DMS153 treated with DMSO at 0.1 percent for 48 hours (cell line): ENCODE measurements around the gene CHTF18.
A peak's percentile ranks its signal among the peaks of the same experiment; 100 is the strongest.
"Not testable (repeated sequence)": the region's sequence is repeated elsewhere in the genome, so short reads cannot be mapped to it uniquely, and the experiment has no call there.

ENCODE experiments used
- DNase-seq: peaks from one replicate; lab custom pipeline; 2025; ENCODE audit not compliant: unreplicated experiment; lab: John Stamatoyannopoulos, UW

Gene CHTF18

DNA sequence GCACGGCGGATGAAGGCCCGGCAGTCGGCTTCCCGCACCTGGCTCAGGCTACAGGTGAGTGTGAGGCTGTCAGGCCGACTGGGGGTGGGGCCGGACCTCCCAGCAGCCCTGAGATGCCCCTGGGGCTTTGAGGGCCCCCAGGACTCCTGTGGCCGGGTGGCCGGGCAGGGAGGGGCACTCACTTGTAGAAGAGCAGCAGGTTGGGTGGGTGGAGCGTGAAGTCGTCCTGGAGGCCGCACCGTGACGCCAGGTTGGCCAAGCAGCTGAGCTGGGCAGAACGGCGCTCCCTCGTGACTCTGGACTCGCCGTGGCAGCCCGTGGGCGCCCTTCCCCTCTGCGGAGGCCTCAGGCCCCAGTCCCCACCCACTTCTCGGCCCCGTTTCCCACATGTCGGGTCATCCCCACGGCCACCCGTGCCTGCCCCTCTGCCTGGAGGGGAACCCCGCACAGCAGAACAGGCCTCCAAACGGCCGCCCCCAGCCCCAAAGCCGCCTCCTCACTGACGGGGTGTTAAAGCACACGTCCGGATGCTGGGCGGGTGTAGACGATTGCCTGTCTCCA lies 13.1 kb upstream of the CHTF18 start:
- no peak for DNase-seq

DNA sequence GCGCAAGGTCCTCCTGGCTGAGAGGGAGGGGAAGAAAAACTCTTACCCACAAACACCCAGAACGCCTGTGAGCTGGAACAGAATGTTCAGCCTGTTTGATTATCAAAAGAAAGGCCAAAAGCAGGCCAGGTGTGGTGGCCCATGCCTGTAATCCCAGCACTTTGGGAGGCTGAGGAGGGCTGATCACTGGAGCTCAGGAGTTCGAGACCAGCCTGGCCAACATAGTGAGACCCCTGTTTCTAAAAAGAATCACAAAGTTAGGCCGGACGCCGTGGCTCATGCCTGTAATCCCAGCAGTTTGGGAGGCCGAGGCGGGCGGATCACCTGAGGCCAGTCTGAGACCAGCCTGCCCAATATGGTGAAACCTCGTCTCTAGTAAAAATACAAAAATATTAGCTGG lies 12.1 kb upstream of the CHTF18 start:
- not testable (repeated sequence) for DNase-seq

DNA sequence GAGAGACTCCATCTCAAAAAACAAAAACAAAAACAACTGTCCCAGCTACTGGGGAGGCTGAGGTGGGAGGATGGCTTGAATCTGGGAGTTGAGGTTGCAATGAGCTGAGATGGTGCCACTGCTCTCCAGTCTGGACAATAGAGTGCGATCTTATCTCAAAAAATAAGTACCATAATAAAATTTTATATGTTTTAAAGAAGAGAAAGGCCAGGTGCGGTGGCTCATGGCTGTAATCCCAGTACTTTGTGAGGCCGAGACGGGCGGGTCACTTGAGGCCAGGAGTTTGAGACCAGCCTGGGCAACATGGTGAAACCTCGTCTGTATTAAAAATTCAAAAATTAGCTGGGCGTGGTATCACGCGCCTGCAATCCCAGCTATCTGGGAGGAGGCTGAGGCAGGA lies 11.6 kb upstream of the CHTF18 start:
- DNase-seq: peak; percentile 16

DNA sequence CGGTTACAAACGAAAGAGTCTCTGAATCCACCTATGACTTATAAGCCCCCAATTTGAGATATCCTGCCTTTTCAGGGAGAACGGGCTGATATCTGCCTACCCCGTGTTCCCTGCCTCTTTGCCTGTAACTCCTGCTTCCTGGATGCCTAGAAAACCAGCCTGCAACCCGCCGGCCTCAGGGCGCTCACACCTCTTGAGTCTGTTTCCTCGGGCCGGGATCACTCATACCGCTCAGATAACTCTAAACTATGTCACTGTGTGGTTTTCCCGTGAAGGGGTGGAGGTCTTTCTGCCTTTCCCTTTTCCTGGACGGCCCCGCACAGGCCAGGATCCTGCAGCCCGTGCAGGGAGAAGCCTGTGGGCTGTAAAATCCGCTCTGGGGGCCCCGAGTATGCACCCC lies 10.6 kb upstream of the CHTF18 start:
- peak; percentile 9 for DNase-seq

DNA sequence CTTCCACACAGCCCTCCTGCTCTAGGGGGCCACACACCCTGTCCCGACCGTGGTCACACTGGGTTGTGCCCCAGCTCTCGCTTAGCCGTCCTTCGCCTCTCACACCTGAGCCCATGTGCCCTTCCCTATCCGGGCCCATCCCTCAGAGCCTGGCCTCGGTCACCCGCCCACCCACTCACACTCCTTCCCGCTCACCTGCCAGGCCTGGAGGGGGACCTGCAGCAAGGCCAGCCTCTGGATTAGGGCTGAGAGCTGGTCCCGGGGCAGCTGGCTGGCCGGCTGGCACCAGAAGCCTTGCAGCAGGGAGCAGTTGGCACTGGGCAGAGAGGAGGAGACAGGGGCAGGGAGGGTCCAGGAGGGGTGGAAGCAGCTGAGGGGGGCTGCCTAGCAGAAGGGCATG lies 10.0 kb upstream of the CHTF18 start:
- DNase-seq: no peak

DNA sequence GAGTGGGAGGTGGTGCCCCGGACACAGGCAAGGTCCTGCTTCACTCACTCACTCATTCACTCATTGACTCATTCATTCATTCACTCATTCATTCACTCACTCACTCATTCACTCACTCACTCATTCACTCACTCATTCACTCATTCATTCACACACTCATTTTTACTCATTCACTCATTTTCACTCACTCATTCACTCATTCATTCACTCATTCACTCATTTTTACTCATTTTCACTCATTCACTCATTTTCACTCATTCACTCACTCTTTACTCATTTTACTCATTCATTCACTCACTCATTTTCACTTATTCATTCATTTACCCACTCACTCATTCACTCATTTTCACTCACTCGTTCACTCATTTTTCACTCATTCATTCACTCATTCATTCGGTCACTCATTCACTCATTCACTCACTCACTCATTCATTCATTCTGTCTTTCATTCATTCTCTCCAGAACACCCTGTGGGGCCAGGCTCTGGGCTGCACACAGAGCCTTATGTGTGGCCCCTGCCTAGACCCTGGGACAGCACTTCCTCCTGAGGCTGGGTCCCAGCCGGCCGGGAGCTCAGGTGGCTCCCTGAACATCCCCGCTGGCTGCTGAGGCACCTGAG lies 9.4 kb upstream of the CHTF18 start:
- no peak for DNase-seq

DNA sequence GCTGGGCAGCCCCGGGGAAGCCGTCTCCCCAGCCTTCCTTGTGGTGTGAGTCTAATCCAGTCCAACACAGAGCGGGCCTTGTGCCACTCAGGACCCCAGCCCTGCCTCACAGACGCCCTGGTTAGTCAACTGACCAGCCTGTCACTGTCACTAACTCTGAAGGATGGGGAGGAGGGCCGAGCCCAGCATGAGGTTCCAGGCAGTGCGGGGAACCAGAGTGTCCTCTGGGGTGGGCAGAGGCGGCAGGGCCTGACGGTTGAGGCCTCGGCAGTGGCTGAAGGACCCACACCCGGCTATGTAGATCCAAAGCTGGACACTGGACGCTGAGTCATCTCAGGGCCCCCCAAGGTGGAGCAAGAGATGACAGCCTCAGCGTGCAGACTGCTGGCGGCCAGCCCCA lies 8.9 kb upstream of the CHTF18 start:
- no peak for DNase-seq

DNA sequence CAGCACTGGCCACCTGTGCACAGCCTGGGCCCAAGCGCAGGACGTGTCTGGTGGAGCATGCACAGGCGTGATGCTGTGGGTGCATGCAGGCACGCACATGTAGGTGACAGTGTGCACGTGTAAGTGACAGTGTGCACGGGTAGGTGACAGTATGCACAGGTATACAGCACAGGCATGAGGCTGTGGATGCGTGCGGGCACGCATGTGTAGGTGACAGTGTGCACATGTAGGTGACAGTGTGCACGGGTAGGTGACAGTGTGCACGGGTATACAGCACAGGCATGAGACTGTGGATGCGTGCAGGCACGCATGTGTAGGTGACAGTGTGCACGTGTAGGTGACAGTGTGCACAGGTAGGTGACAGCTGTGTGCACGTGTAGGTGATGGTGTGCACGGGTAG lies 8.1 kb upstream of the CHTF18 start:
- DNase-seq: no peak

DNA sequence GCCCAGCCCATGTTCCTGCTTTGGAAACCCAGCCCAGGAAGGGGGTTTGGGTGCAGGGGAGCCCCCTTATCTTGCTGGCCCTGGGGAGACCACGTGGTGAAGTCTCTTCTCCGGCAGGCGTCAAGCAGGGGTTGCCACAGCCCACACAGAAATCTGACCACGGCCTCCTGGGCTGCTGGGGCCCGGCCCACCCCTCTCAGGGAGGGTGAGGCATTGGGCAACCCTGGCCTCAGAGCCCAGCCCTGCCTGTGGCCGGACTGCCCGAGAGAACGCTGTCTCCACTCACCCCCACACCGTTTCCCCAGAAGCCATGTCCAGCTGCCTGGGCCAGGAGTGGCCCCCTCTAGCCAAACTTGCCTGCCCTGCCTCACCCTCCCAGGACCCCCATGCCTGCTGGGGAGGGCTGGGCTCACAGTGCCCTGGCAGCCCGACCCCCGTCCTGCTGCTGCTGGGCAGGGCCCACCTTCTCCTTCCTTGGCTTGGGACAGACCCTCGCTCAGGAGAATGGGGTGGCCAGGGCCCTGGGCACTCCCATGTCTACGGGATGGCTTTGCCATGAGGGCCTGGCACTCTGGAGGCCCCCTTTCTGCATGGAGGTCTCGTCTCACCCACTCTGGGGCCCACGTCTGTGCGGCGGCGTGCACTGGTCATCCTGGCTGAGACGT lies 6.9 kb upstream of the CHTF18 start:
- DNase-seq: no peak

DNA sequence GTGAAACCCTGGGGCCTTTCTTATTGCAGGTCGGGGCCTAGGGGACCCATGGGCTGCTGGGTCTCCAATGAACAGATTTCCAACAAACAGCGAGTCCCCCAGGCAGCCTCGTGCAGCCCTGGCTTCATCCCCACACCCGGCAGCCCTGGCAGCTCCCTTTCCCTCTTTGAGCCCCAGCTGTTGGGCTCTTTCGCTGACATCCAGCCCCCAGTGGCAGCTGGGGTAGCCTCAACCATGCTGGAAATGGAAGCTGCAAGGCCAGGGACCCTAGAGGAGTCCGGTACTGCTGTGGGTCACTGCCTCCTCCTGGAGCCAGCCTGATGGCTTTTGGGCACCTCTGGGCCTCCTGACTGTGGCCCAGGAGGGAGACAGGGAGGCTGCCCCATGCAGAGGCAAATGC lies 6.2 kb upstream of the CHTF18 start:
- DNase-seq: no peak

DNA sequence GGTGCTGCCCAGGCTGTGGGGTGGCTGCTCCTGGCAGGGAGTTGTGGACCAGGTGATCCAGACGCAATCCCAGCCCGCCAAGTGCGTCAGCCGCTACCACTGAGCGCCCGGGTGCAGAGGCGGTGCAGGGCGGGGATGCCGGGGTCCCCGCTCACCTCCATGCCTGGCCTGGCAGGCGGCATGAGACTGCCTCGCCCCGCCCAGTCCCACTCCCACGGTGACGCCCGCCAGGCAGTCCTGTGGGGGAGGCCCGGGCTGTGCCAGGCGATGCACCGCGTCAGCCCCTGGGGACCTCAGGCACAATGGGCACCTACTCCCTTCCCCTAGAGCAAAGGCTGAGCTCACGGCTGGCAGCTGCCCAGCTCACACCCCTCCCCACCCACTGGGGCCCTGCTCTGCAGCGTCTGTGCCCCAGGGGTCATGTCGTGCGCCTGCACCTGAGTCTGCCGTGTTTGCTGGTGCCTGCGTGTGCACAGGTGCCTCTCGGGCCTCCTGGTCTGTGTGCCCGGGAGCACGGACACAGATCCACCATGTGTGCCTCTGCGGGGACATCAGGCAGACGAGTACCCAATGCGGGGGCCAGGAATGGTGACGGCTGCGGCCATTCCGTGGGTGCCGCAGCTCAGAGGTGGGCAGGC lies 5.5 kb upstream of the CHTF18 start:
- DNase-seq: peak; percentile 76

DNA sequence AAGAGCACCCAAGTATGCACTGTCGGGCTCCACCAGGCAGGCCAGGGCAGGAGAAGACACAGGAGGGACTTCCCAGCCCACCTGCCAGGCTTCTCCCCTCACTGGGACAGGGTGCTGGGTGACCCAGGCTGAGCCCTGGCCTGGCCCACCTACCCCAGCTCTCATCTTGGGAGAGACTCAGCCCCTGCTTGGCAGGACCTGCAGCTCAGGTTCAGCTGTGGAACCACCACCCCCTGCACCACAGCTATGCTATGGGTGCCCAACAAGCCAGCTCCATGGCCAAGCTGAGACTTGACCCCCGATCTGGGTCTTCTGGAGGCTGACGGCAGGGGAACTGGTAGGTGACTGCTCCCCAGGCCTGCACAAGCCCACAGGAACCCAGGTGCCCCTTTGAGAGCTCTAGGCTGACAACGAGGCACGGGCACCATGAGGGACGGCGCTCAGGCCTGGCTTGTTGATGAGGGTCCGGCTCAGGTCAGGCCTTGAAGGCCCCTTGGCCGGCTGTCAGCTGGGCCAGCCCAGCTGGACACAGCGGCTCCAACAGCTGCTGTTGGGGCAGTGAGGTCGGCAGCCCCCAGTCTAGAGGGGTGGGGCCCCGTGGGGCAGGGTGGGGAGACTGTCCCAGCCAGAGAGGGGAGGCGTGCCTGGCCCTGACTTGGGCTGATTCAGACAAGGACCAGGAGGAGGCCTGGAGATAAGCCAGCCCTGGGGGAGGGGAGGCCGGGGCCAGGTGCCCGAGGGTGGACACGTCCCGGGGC lies 4.8 kb upstream of the CHTF18 start:
- DNase-seq: no peak

DNA sequence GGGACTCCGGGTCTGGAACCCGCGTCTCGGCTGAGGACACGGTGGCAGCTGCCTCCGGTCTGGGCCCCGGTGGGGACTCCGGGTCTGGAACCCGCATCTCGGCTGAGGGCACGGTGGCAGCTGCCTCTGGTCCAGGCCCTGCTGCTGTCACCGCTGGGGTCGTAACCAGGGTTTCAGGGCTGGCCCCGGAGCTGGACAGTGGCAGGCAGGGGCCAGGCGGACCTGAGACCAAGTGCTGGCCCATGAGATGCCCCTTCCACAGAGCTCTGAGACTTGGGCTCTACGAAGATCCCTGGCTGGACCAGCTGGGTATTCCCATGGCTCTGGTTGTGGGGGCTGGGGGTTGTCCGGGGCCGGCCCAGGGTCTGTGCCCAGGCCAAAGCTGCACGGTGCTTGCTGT lies 4.0 kb upstream of the CHTF18 start:
- no peak for DNase-seq

DNA sequence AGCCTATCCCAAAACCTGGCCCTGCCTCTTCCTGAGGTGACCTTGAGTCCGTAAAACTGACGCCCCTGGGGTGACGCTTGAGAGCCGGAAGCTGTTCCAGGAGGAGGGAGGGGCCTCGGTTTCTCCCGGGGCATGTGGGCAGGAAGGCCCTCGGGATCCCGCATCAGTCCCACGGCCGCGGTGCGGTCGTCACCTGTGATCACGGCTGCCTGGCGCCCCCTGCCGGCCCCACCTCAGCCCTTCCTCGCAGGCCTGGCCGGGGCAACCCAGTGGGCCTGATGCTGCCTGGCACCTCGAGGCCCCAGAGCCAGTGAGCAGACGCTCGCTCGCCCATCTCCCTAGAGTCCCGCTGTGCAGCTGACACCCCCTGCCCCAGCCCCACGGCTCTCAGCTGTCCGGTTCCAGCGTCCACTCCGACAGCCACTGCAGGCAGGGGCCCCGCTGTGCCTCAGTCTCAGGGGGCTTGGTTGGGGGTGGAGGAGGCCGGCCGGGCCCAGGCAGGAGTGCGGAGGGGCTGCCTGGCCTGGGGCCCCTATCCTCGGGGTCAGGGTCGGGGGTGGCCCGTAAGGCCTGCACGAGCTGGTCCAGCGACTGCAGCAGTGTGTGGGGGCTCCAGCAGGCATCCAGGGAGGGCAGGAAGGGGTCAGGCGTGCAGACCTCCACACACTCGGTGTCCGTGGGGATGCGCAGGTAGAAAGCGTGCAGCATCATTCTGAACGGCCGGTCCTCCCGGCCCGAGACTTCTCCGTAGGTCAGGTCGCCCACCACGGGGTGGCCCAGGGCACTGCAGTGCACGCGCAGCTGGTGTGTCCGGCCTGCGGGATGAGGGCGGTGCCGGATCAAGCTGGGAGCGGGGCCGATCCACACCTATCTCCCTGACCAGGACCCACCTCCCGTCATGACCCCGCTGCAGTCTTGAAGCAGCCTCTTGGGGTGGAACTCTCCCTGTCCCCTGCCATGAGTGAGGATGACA lies 2.6 kb upstream of the CHTF18 start:
- DNase-seq: peak; percentile 36

DNA sequence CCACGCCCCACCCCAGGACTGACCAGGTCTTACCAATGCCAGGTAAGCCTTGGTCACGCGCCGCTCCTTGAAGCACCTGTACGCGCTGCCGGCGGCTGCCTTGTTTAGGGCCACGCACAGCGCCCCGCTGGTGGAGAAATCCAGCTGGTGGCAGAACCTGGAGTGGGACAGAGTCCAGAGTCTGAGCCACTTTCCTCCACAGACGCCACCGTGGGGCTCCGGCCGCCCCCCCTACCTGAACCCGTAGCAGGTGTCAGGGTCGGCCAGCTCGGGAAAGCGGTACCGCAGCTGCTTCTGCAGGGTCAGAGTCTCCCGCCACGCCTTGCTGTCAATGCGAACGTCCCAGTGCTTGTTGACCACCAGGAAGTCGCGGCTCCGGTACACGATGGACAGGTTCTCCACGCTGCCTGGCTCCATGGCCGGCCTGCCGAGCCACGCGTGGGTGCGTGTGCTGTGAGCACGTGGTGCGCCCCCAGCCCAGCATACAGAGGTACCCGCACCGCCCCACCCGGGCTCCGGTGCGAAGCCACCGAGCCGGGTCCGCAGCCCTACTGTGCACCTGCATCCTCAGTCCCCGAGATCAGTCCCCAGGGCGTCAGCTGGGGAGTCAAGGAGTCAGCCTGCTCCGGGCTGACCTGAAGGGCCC lies 976 bp upstream of the CHTF18 start:
- DNase-seq: no peak

DNA sequence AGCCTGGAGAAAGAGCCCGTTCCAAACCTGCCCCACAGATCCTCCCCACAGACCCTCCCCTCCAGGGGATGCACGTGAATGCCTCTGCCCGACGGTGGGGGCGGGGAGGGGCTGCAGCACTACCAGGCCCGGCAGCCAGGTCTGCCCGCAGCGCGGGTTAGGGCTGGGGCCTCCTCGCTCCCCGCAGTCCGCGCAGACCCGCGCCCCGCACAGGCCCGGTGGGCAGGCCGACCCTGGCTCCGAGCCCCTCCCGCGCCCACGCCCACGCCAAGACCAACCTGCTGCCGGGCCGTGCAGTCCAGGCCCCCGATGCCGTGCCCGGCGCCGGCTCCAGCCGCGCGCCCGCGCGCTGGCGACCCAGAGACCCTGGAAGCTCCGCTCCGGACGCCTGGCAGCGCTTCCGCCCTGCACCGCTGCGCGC lies 432 bp upstream of the CHTF18 start, which contains the start of gene RPUSD1:
TSS of gene RPUSD1 (minus strand) at position 404 of the 421 bp plus-strand sequence. CDS start 644 bp downstream, outside the sequence.
- DNase-seq: no peak

DNA sequence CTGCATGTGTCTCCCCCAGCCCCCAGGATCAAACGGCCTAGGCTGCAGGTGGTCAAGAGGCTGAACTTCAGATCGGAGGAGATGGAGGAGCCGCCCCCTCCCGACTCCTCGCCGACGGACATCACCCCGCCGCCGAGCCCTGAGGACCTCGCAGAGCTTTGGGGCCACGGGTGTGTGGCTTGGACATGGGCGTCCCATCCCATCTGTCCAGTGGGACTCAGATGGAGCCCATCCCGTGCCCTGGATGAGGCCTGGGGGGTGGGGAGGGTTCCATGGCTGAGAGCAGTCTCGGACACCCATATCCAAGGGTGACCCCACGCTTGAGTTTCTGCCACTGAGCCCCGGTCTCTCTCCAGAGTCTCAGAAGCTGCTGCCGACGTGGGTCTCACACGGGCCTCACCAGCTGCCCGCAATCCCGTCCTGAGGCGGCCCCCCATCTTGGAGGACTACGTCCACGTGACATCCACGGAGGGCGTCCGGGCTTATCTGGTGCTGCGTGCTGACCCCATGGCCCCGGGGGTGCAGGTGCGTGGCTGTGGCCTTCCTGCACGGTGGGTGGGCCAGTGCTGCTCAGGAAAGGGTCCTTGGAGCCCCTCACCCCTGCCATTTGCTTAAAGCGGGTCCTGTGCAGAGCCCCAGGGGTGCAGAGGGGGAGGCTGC lies 901 bp downstream of the CHTF18 start:
- no peak for DNase-seq

DNA sequence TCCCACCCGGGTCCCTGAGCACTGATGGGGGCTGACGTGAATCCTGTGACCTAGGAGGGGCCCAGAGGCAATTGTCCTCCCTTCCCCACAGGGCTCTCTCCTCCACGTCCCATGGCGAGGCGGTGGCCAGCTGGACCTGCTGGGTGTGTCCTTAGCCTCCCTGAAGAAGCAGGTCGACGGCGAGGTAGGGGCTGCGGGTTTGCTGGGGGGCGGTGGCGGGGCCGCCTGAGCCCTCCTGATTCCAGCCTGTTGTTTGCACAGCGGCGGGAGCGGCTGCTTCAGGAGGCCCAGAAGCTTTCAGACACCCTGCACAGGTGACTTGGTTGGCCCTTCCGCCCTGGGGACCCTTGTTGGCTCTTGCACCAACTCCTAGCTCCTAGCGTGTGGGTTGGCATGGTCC lies 1.7 kb downstream of the CHTF18 start:
- DNase-seq: no peak

DNA sequence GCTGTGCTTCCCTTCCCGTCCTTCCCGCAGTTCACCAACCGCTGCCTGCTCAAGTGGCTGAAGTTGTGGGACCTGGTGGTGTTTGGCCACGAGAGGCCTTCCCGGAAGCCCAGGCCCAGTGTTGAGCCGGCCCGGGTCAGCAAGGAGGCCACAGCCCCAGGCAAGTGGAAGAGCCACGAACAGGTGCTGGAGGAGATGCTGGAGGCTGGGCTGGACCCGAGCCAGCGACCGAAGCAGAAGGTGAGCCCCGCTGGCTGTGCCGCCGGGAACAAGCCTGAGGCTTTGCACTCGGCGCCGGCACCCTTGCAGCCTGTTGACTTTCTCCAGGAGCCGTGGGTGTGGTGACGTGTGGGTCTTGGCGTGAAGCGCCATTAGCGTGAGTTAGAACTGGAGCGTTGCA lies 2.7 kb downstream of the CHTF18 start:
- DNase-seq: no peak
